GM21786 (cell line): ENCODE results near the gene SNORC.
"Not testable (repeated sequence)": the region's sequence is repeated elsewhere in the genome, so short reads cannot be mapped to it uniquely, and the experiment has no call there.

Experiments used
- ATAC-seq: cut with Tn5 transposase; IDR thresholded peaks from one replicate; pipeline ENCODE4 v1.9.1; 2021; ENCODE audit not compliant: unreplicated experiment

The SNORC gene

GRCh38 chr2:232896111-232896510, 26.0 kb downstream of the SNORC start:
- ATAC-seq, result no peak

GRCh38 chr2:232896720-232897597, 26.9 kb downstream of the SNORC start:
- ATAC-seq, result no peak

GRCh38 chr2:232897598-232898408, 27.7 kb downstream of the SNORC start:
- no peak for ATAC-seq

GRCh38 chr2:232898592-232899543, 28.8 kb downstream of the SNORC start:
- no peak for ATAC-seq

GRCh38 chr2:232900811-232901735, 31.0 kb downstream of the SNORC start:
- no peak for ATAC-seq

GRCh38 chr2:232901736-232902578, 31.9 kb downstream of the SNORC start:
- ATAC-seq, result no peak

GRCh38 chr2:232903989-232904388, 33.9 kb downstream of the SNORC start:
- ATAC-seq, result no peak

- ATAC-seq, result not testable (repeated sequence)
These were observed 37.0 kb downstream of the SNORC start for GRCh38 chr2:232906867-232907717.

- not testable (repeated sequence) for ATAC-seq
These were observed 37.6 kb downstream of the SNORC start for GRCh38 chr2:232907718-232908085.

- no peak for ATAC-seq
These were observed 38.6 kb downstream of the SNORC start for GRCh38 chr2:232908695-232909094.

GRCh38 chr2:232910376-232910775, 40.3 kb downstream of the SNORC start:
- no peak for ATAC-seq

- ATAC-seq, result no peak
These were observed 41.7 kb downstream of the SNORC start for GRCh38 chr2:232911712-232912277.

- no peak for ATAC-seq
These were observed 43.8 kb downstream of the SNORC start for GRCh38 chr2:232913903-232914302.

- ATAC-seq, result no peak
These were observed 49.1 kb downstream of the SNORC start for GRCh38 chr2:232919141-232919540.

- ATAC-seq, result no peak
These were observed 50.0 kb downstream of the SNORC start for GRCh38 chr2:232920055-232920454.

- no peak for ATAC-seq
These were observed 50.7 kb downstream of the SNORC start for GRCh38 chr2:232920760-232921159.

- no peak for ATAC-seq
These were observed 54.4 kb downstream of the SNORC start for GRCh38 chr2:232924433-232924832.
